IgD-negative memory B cell (primary cell): Measurements from ENCODE around the gene CBY1. TPM values are rescaled to one million over a fixed set of nuclear protein-coding genes. Genes with fewer than 3 reads are reported as not detected.

ENCODE experiments used
- H3K27ac Mint-ChIP-seq, 3 donors: one replicate each; pipeline ENCODE4 v1.8.0; 2020 to 2022; ENCODE audit warnings: mild to moderate bottlenecking in 3 of 3, mixed read lengths in 3 of 3, moderate library complexity in 1 of 3
- H3K27me3 Mint-ChIP-seq: one replicate; pipeline ENCODE4 v1.8.0; 2021; ENCODE audit warnings: mixed read lengths
- H3K36me3 Mint-ChIP-seq: one replicate; pipeline ENCODE4 v1.8.0; 2020; ENCODE audit warnings: mild to moderate bottlenecking, mixed read lengths
- H3K4me1 Mint-ChIP-seq, 3 donors: one replicate each; pipeline ENCODE4 v1.8.0; 2020 to 2022; ENCODE audit warnings: mixed read lengths in 3 of 3, mild to moderate bottlenecking in 1 of 3
- H3K4me3 Mint-ChIP-seq, 4 donors: one replicate each; pipeline ENCODE4 v1.8.0; 2020 to 2022; ENCODE audit warnings: mild to moderate bottlenecking in 4 of 4, mixed read lengths in 4 of 4, moderate library complexity in 3 of 4
- H3K9me3 Mint-ChIP-seq, 3 donors: one replicate each; pipeline ENCODE4 v1.8.0; 2020 to 2021; ENCODE audit warnings: mixed read lengths in 3 of 3, mild to moderate bottlenecking in 1 of 3
- polyA plus RNA-seq: library from polyadenylated mRNA; unstranded; fragments of 300-500 nt; fragmentation: Illumina TruSeq; gene quantifications from one replicate; pipeline ENCODE4 v1.2.3, GENCODE V29; 2021

The CBY1 gene
- polyA plus RNA-seq, 1 donor from 2014 or later: 4.9 TPM

GRCh38 chr22:38681582-38682335 is 25.3 kb downstream of the CBY1 start, which contains the start of gene TOMM22:
TOMM22 (plus strand) TSS chr22:38681957; CDS start chr22:38681979, 22 bp downstream.
- Mint-ChIP-seq H3K27me3 (no peaks in the 10 kb centered on the region), H3K4me3 (peak within 1 kb of the TSS; percentile 87 to 100 (median 100)), H3K27ac (peak within 1 kb of the TSS; percentile 83 to 97 (median 93)), H3K4me1 (peaks cover 8 to 19% (median 11%) of the 10 kb centered on the region in 3 donors), H3K36me3 (no peaks in the 10 kb centered on the region), H3K9me3 (no peaks in the 10 kb centered on the region)

- Mint-ChIP-seq H3K27ac (no peak overlapping the region), H3K36me3 (no peaks in the 10 kb centered on the region), H3K9me3 (no peaks in the 10 kb centered on the region), H3K27me3 (no peaks in the 10 kb centered on the region), H3K4me1 (peaks cover 8 to 19% (median 11%) of the 10 kb centered on the region in 3 donors), H3K4me3 (peak overlapping the region in 1 of 4 donors; percentile 79)
These were observed 28.5 kb downstream of the CBY1 start for GRCh38 chr22:38684895-38685294.

- Mint-ChIP-seq H3K9me3 (no peaks in the 10 kb centered on the region), H3K36me3 (no peaks in the 10 kb centered on the region), H3K27ac (no peak overlapping the region)
These were observed 29.3 kb downstream of the CBY1 start for GRCh38 chr22:38685761-38686160.

GRCh38 chr22:38689651-38690050 is 33.2 kb downstream of the CBY1 start:
- H3K4me3 Mint-ChIP-seq: no peak overlapping the region
- no peaks in the 10 kb centered on the region for H3K36me3 Mint-ChIP-seq
- peaks cover 10 to 24% (median 17%) of the 10 kb centered on the region in 3 donors for H3K4me1 Mint-ChIP-seq
- H3K27me3 Mint-ChIP-seq: no peaks in the 10 kb centered on the region
- H3K9me3 Mint-ChIP-seq: no peaks in the 10 kb centered on the region
- H3K27ac Mint-ChIP-seq: no peak overlapping the region

More at GRCh38 chr22:38685761-38686160, 29.3 kb downstream of the CBY1 start:
- peak overlapping the region in 1 of 4 donors; percentile 74 for H3K4me3 Mint-ChIP-seq
- peaks cover 8 to 19% (median 11%) of the 10 kb centered on the region in 3 donors for H3K4me1 Mint-ChIP-seq
- no peaks in the 10 kb centered on the region for H3K27me3 Mint-ChIP-seq

- Mint-ChIP-seq H3K36me3 (no peaks in the 10 kb centered on the region), H3K9me3 (no peaks in the 10 kb centered on the region), H3K4me3 (peak overlapping the region in 3 of 4 donors; percentile 9 to 70 (median 29)), H3K27me3 (no peaks in the 10 kb centered on the region), H3K27ac (peak overlapping the region in 1 of 3 donors; percentile 70), H3K4me1 (peaks cover 33 to 52% (median 48%) of the 10 kb centered on the region in 3 donors)
These were observed 37.6 kb downstream of the CBY1 start for GRCh38 chr22:38694049-38694448.

GRCh38 chr22:38694940-38695339 is 38.5 kb downstream of the CBY1 start:
- Mint-ChIP-seq H3K4me3 (peak overlapping the region in 1 of 4 donors; percentile 36), H3K27ac (peak overlapping the region in 1 of 3 donors; percentile 5), H3K4me1 (peaks cover 42 to 60% (median 57%) of the 10 kb centered on the region in 3 donors), H3K36me3 (no peaks in the 10 kb centered on the region), H3K27me3 (no peaks in the 10 kb centered on the region), H3K9me3 (no peaks in the 10 kb centered on the region)

- Mint-ChIP-seq H3K36me3 (no peaks in the 10 kb centered on the region), H3K27me3 (no peaks in the 10 kb centered on the region), H3K9me3 (peaks cover 0 to 1% (median 0%) of the 10 kb centered on the region in 3 donors), H3K4me1 (peaks cover 46 to 61% (median 57%) of the 10 kb centered on the region in 3 donors), H3K4me3 (peak overlapping the region in 2 of 4 donors; percentile 41 to 94), H3K27ac (peak overlapping the region; percentile 28 to 98 (median 64))
These were observed 40.4 kb downstream of the CBY1 start for GRCh38 chr22:38696606-38697424.

GRCh38 chr22:38697425-38698089 is 41.1 kb downstream of the CBY1 start:
- H3K9me3 Mint-ChIP-seq: peaks cover 0 to 1% (median 0%) of the 10 kb centered on the region in 3 donors
- H3K27me3 Mint-ChIP-seq: no peaks in the 10 kb centered on the region
- H3K27ac Mint-ChIP-seq: peak overlapping the region; percentile 25 to 98 (median 28)
- peak overlapping the region in 3 of 4 donors; percentile 34 to 94 (median 43) for H3K4me3 Mint-ChIP-seq
- peaks cover 47 to 57% (median 57%) of the 10 kb centered on the region in 3 donors for H3K4me1 Mint-ChIP-seq
- H3K36me3 Mint-ChIP-seq: no peaks in the 10 kb centered on the region

GRCh38 chr22:38698407-38699094 is 42.1 kb downstream of the CBY1 start:
- Mint-ChIP-seq H3K36me3 (no peaks in the 10 kb centered on the region), H3K4me3 (peak overlapping the region; percentile 21 to 98 (median 96)), H3K4me1 (peaks cover 45 to 50% (median 48%) of the 10 kb centered on the region in 3 donors), H3K27ac (peak overlapping the region; percentile 59 to 99 (median 98)), H3K27me3 (no peaks in the 10 kb centered on the region), H3K9me3 (peaks cover 0 to 1% (median 0%) of the 10 kb centered on the region in 3 donors)

- Mint-ChIP-seq H3K27ac (peak overlapping the region; percentile 59 to 99 (median 98)), H3K9me3 (peaks cover 0 to 1% (median 0%) of the 10 kb centered on the region in 3 donors), H3K4me1 (peaks cover 42 to 48% (median 44%) of the 10 kb centered on the region in 3 donors), H3K36me3 (no peaks in the 10 kb centered on the region), H3K27me3 (no peaks in the 10 kb centered on the region), H3K4me3 (peak overlapping the region; percentile 94 to 98 (median 96))
These were observed 42.7 kb downstream of the CBY1 start for GRCh38 chr22:38699143-38699542.

GRCh38 chr22:38699784-38700183 is 43.3 kb downstream of the CBY1 start:
- H3K36me3 Mint-ChIP-seq: no peaks in the 10 kb centered on the region
- H3K4me1 Mint-ChIP-seq: peaks cover 40 to 49% (median 40%) of the 10 kb centered on the region in 3 donors
- no peaks in the 10 kb centered on the region for H3K27me3 Mint-ChIP-seq
- H3K4me3 Mint-ChIP-seq: peak overlapping the region; percentile 94 to 98 (median 96)
- H3K27ac Mint-ChIP-seq: peak overlapping the region; percentile 97 to 99 (median 98)
- peaks cover 0 to 1% (median 0%) of the 10 kb centered on the region in 3 donors for H3K9me3 Mint-ChIP-seq

GRCh38 chr22:38700270-38700788 is 43.9 kb downstream of the CBY1 start:
- Mint-ChIP-seq H3K27ac (peak overlapping the region; percentile 97 to 100 (median 98)), H3K4me1 (peaks cover 40 to 50% (median 44%) of the 10 kb centered on the region in 3 donors), H3K36me3 (no peaks in the 10 kb centered on the region), H3K9me3 (peaks cover 0 to 1% (median 0%) of the 10 kb centered on the region in 3 donors), H3K27me3 (no peaks in the 10 kb centered on the region), H3K4me3 (peak overlapping the region; percentile 94 to 99 (median 96))

- H3K4me3 Mint-ChIP-seq: peak within 1 kb of the TSS; percentile 94 to 99 (median 96)
These were observed 44.6 kb downstream of the CBY1 start, which contains the start of gene JOSD1 for GRCh38 chr22:38700789-38701628. JOSD1 (minus strand) TSS chr22:38700943; CDS start chr22:38699987, 956 bp downstream.

More at GRCh38 chr22:38700789-38701628, 44.6 kb downstream of the CBY1 start, which contains the start of gene JOSD1:
- Mint-ChIP-seq H3K4me1 (peaks cover 40 to 53% (median 44%) of the 10 kb centered on the region in 3 donors), H3K9me3 (peaks cover 0 to 1% (median 0%) of the 10 kb centered on the region in 3 donors), H3K27me3 (no peaks in the 10 kb centered on the region), H3K36me3 (no peaks in the 10 kb centered on the region), H3K27ac (peak within 1 kb of the TSS; percentile 98 to 100 (median 99))
